Anterior cingulate cortex (tissue), 58 donors: Measurements from ENCODE around the gene GSG1.
"Not testable (repeated sequence)": the region's sequence is repeated elsewhere in the genome, so short reads cannot be mapped to it uniquely, and the experiment has no call there.

Experiments used
- DNase-seq, 58 donors: peaks; one replicate each; lab custom pipeline; 2025; lab: John Stamatoyannopoulos, UW

The GSG1 gene

GRCh38 chr12:13067322-13067721 lies 36.1 kb downstream of the GSG1 start:
- DNase-seq = no peak

GRCh38 chr12:13066459-13066858 lies 37.0 kb downstream of the GSG1 start:
- DNase-seq = no peak

- no peak for DNase-seq
Measured at GRCh38 chr12:13066014-13066413, 37.5 kb downstream of the GSG1 start.

- peak in 11 of 58 donors; percentile 6 to 47 (median 19) for DNase-seq
Measured at GRCh38 chr12:13062669-13063068, 40.8 kb downstream of the GSG1 start.

GRCh38 chr12:13061377-13061776 lies 42.1 kb downstream of the GSG1 start:
- DNase-seq = no peak

GRCh38 chr12:13060581-13060980 lies 42.9 kb downstream of the GSG1 start:
- no peak for DNase-seq

GRCh38 chr12:13053617-13054016 lies 49.9 kb downstream of the GSG1 start:
- not testable (repeated sequence) for DNase-seq

- no peak for DNase-seq
Measured at GRCh38 chr12:13052421-13052820, 51.0 kb downstream of the GSG1 start.

- no peak for DNase-seq
Measured at GRCh38 chr12:13049816-13050215, 53.7 kb downstream of the GSG1 start.

- no peak for DNase-seq
Measured at GRCh38 chr12:13046964-13047363, 56.5 kb downstream of the GSG1 start.

GRCh38 chr12:13045816-13046215 lies 57.7 kb downstream of the GSG1 start:
- no peak for DNase-seq

- DNase-seq = no peak
Measured at GRCh38 chr12:13044906-13045299, 58.6 kb downstream of the GSG1 start.

GRCh38 chr12:13044002-13044905 lies 59.2 kb downstream of the GSG1 start, which contains the start of gene FAM234B:
FAM234B (plus strand) TSS chr12:13044381; CDS start chr12:13044404, 23 bp downstream.
- DNase-seq = peak in 57 of 58 donors; percentile 27 to 88 (median 72)

GRCh38 chr12:13042666-13043230 lies 60.7 kb downstream of the GSG1 start:
- no peak for DNase-seq

- DNase-seq = no peak
Measured at GRCh38 chr12:13041224-13041623, 62.2 kb downstream of the GSG1 start.

GRCh38 chr12:13039328-13039956 lies 64.0 kb downstream of the GSG1 start:
- no peak for DNase-seq

- DNase-seq = no peak
Measured at GRCh38 chr12:13038491-13039161, 64.8 kb downstream of the GSG1 start.

- no peak for DNase-seq
Measured at GRCh38 chr12:13036881-13037280, 66.6 kb downstream of the GSG1 start.

- DNase-seq = not testable (repeated sequence)
Measured at GRCh38 chr12:13035335-13035734, 68.1 kb downstream of the GSG1 start.
